ENCODE data around the gene PHF21A.
"Not testable (repeated sequence)": the region's sequence is repeated elsewhere in the genome, so short reads cannot be mapped to it uniquely, and the experiment has no call there.

Gene PHF21A

DNA sequence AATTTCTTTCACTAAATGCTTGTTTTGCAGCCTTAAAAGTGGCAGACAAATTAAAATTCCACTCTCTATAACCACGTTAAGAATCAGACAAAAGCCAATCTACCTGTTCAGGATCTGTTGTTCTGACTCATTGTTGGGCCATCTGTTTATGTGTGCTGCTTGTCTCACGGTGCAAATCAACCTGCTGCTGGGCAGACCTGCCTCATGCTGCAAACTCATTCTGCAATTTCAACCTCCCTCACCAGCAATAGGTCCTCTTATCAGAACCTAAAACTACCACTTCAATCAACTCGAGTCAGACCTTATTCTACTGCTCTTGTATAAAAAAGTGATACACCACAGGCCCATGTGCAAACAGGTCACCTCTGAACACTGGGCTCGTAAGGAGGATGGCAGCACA is 123.7 kb downstream of the PHF21A start:
- H3K27ac ChIP-seq (ENCODE audit: low read depth, low read length): no peak overlapping the region
- H3K27me3 ChIP-seq (ENCODE audit: control insufficient read depth in 1 of 2, insufficient read depth in 2 of 2, low read length in 2 of 2): no peaks in the 10 kb centered on the region
- no peaks in the 10 kb centered on the region for H3K36me3 ChIP-seq (ENCODE audit: insufficient read depth, low read length)
- H3K4me1 ChIP-seq (ENCODE audit: insufficient read depth, low read length): peaks cover 28% of the 10 kb centered on the region
- H3K9me3 ChIP-seq (ENCODE audit: low read length): no peaks in the 10 kb centered on the region
- H3K4me3 ChIP-seq (ENCODE audit: low read depth in 1 of 2, low read length in 2 of 2): no peak overlapping the region
- no peak overlapping the region for H3K9ac ChIP-seq (ENCODE audit: low read length)

- Histone ChIP-seq H3K9ac (ENCODE audit: low read length) (no peak overlapping the region), H3K36me3 (ENCODE audit: insufficient read depth, low read length) (no peaks in the 10 kb centered on the region), H3K27ac (ENCODE audit: low read depth, low read length) (no peak overlapping the region), H3K27me3 (ENCODE audit: control insufficient read depth in 1 of 2, insufficient read depth in 2 of 2, low read length in 2 of 2) (no peaks in the 10 kb centered on the region), H3K9me3 (ENCODE audit: low read length) (no peaks in the 10 kb centered on the region), H3K4me3 (ENCODE audit: low read depth in 1 of 2, low read length in 2 of 2) (no peak overlapping the region), H3K4me1 (ENCODE audit: insufficient read depth, low read length) (peaks cover 22% of the 10 kb centered on the region)
Observed at GRCh38 chr11:45995342-45995734, 125.9 kb downstream of the PHF21A start.

DNA sequence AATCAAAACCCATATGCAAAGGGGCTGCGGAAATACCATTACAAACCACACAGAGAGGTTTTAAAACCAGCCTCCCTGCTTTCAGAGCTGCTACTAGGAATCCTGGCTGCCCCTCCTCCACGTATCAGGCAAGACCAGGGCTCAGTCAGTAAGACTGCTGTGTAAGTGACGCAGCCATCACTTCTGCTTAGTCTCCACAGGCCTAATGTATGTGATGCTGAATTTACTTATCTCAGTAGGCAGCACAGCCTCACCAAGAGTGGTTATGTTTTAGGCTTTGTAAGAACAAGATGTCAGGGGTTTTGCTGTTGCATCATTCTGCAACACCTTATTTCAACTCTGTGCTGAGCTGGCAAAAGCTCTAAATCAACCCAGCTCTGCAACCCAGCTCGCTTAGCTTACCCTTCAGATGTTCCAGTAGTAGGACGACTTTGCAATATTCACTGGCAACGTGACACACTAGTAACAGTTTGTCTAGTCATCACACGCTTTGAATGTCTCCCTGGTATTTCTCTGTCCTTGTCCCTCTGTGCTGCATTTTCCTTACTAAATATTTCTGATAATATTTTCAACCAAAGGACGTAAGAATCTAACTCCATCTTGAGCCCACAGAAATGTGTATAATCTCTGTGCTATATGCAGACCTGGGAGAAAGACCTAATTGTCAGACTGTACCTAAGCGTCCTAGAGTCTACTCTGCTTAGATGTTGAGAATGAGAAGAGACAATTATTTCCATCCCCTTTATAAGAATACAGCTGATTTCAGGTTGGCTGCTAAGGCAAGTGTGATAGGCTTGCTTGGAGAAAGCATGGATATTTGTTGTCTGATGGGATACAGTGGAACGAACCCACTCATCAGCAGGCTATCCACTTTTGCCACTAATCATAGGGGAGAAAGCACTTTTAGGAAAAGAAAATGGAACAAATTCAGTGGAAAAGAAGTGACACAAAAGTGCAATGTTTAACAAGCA is 126.6 kb downstream of the PHF21A start:
- Histone ChIP-seq H3K9ac (ENCODE audit: low read length) (no peak overlapping the region), H3K27ac (ENCODE audit: low read depth, low read length) (no peak overlapping the region), H3K4me3 (ENCODE audit: low read depth in 1 of 2, low read length in 2 of 2) (no peak overlapping the region), H3K27me3 (ENCODE audit: control insufficient read depth in 1 of 2, insufficient read depth in 2 of 2, low read length in 2 of 2) (no peaks in the 10 kb centered on the region), H3K9me3 (ENCODE audit: low read length) (no peaks in the 10 kb centered on the region), H3K4me1 (ENCODE audit: insufficient read depth, low read length) (peaks cover 22% of the 10 kb centered on the region), H3K36me3 (ENCODE audit: insufficient read depth, low read length) (no peaks in the 10 kb centered on the region)

DNA sequence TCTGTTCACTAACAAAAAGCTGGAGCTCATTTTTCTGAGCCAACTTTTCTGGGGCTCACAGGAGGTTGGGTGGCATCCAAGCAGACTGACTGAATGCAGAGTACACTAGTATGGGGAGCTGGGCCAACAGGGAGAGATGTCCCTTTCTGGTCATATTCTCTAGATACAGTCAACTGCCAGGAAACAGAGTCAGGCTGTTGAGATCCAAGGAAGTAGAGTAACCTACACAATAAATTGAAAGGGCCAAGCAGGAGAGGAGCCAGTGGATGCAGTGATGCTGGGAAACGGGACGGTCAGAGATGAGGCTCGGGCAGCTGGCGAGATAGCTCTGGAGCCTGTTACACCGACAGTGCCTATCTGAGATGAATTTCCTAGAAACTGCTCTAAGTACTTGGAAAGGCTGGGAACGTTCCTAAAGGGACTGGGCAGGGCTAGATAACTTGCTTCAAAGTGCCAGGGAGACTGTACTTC is 127.7 kb downstream of the PHF21A start:
- Histone ChIP-seq H3K27ac (ENCODE audit: low read depth, low read length) (peak overlapping the region; percentile 48), H3K27me3 (ENCODE audit: control insufficient read depth in 1 of 2, insufficient read depth in 2 of 2, low read length in 2 of 2) (no peaks in the 10 kb centered on the region), H3K9ac (ENCODE audit: low read length) (no peak overlapping the region), H3K9me3 (ENCODE audit: low read length) (no peaks in the 10 kb centered on the region), H3K4me3 (ENCODE audit: low read depth in 1 of 2, low read length in 2 of 2) (no peak overlapping the region), H3K36me3 (ENCODE audit: insufficient read depth, low read length) (no peaks in the 10 kb centered on the region), H3K4me1 (ENCODE audit: insufficient read depth, low read length) (peaks cover 22% of the 10 kb centered on the region)

DNA sequence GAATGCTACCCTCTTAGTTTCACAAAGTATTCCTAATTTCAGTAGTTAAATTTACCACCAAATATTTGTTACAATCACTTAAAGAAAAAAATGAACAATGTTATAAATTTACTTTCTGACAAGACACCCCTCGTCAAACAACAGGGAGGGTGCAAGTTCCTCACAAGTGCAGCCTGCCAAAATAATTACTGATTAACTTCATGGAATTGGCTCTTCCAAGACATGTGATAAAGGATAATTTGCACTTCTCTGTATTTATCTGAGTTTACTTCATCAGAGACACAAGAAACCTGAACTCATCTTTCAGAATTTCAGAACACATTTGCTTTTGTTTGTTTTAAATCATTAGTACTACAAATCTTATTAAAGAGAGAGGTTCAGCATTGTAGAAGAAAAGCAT is 132.3 kb downstream of the PHF21A start:
- Histone ChIP-seq H3K27ac (ENCODE audit: low read depth, low read length) (no peak overlapping the region), H3K27me3 (ENCODE audit: control insufficient read depth in 1 of 2, insufficient read depth in 2 of 2, low read length in 2 of 2) (no peaks in the 10 kb centered on the region)

DNA sequence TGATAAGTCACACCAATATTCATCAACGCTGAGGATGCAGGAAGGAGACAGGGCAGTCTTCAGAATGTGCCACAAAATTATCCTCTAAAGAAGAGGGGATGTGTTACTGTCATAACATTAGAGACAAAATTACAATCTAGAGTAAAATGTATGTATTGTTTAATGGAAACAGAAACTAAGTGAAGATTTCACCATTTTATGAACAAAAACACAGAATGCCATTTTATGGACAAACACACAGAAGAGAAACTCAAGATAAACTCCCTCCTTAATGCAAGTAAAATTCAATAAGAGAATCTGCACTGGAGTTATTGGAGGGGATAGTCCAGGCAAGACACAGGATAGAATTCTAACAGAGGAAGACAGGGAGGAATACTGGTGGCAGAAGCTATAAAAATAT is 136.0 kb downstream of the PHF21A start:
- H3K9ac ChIP-seq (ENCODE audit: low read length): no peak overlapping the region
- no peak overlapping the region for H3K27ac ChIP-seq (ENCODE audit: low read depth, low read length)
- H3K9me3 ChIP-seq (ENCODE audit: low read length): no peaks in the 10 kb centered on the region
- no peak overlapping the region for H3K4me3 ChIP-seq (ENCODE audit: low read depth in 1 of 2, low read length in 2 of 2)
- H3K4me1 ChIP-seq (ENCODE audit: insufficient read depth, low read length): peaks cover 13% of the 10 kb centered on the region
- H3K36me3 ChIP-seq (ENCODE audit: insufficient read depth, low read length): no peaks in the 10 kb centered on the region
- H3K27me3 ChIP-seq (ENCODE audit: control insufficient read depth in 1 of 2, insufficient read depth in 2 of 2, low read length in 2 of 2): no peaks in the 10 kb centered on the region

More for the DNA sequence above, 132.3 kb downstream of the PHF21A start:
- peaks cover 9% of the 10 kb centered on the region for H3K4me1 ChIP-seq (ENCODE audit: insufficient read depth, low read length)
- no peaks in the 10 kb centered on the region for H3K36me3 ChIP-seq (ENCODE audit: insufficient read depth, low read length)
- no peak overlapping the region for H3K4me3 ChIP-seq (ENCODE audit: low read depth in 1 of 2, low read length in 2 of 2)
- no peak overlapping the region for H3K9ac ChIP-seq (ENCODE audit: low read length)
- H3K9me3 ChIP-seq (ENCODE audit: low read length): no peaks in the 10 kb centered on the region

DNA sequence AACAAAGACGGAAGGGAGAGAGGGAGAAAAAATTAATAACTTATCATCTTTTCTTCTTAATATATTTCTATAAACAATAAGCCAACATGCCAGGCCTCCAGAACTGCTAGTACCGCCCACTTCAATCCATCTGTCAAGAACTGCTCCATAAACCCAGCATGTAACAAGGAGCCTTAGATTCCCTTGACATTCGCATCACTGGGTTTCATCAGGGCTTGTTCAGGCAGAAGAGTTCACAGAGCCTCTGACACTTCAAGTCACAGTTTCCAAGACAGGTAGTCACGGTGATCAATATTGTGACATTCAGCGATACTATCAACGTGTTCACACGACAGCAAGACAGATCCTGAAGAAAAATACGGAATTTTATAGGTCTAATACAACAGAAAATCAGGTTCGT is 137.1 kb downstream of the PHF21A start:
- Histone ChIP-seq H3K9me3 (ENCODE audit: low read length) (no peaks in the 10 kb centered on the region), H3K4me1 (ENCODE audit: insufficient read depth, low read length) (peaks cover 13% of the 10 kb centered on the region), H3K9ac (ENCODE audit: low read length) (no peak overlapping the region), H3K27me3 (ENCODE audit: control insufficient read depth in 1 of 2, insufficient read depth in 2 of 2, low read length in 2 of 2) (no peaks in the 10 kb centered on the region), H3K36me3 (ENCODE audit: insufficient read depth, low read length) (peaks cover 7% of the 10 kb centered on the region), H3K27ac (ENCODE audit: low read depth, low read length) (no peak overlapping the region), H3K4me3 (ENCODE audit: low read depth in 1 of 2, low read length in 2 of 2) (no peak overlapping the region)

DNA sequence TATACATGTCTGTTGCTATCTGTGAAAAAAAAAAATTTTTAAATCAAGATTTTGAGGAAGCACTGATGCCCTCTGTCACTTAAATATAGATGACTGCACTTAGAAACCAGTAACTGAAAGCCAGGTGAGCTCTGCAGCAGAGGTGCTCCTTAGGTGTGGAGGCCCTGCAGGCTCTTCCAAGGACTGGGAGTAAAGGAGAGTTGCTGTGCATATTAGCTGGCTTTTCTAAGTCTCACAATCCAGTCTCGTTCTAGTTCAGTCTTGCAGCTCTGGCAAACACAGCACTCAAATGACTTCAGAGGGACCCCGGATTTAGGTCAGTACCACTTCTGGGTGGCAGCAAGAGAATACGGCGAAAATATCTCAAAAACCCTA is 137.8 kb downstream of the PHF21A start:
- Histone ChIP-seq H3K4me3 (ENCODE audit: low read depth in 1 of 2, low read length in 2 of 2) (no peak overlapping the region), H3K9me3 (ENCODE audit: low read length) (no peaks in the 10 kb centered on the region), H3K9ac (ENCODE audit: low read length) (no peak overlapping the region), H3K27ac (ENCODE audit: low read depth, low read length) (no peak overlapping the region), H3K36me3 (ENCODE audit: insufficient read depth, low read length) (peaks cover 14% of the 10 kb centered on the region), H3K27me3 (ENCODE audit: control insufficient read depth in 1 of 2, insufficient read depth in 2 of 2, low read length in 2 of 2) (no peaks in the 10 kb centered on the region), H3K4me1 (ENCODE audit: insufficient read depth, low read length) (peaks cover 13% of the 10 kb centered on the region)

DNA sequence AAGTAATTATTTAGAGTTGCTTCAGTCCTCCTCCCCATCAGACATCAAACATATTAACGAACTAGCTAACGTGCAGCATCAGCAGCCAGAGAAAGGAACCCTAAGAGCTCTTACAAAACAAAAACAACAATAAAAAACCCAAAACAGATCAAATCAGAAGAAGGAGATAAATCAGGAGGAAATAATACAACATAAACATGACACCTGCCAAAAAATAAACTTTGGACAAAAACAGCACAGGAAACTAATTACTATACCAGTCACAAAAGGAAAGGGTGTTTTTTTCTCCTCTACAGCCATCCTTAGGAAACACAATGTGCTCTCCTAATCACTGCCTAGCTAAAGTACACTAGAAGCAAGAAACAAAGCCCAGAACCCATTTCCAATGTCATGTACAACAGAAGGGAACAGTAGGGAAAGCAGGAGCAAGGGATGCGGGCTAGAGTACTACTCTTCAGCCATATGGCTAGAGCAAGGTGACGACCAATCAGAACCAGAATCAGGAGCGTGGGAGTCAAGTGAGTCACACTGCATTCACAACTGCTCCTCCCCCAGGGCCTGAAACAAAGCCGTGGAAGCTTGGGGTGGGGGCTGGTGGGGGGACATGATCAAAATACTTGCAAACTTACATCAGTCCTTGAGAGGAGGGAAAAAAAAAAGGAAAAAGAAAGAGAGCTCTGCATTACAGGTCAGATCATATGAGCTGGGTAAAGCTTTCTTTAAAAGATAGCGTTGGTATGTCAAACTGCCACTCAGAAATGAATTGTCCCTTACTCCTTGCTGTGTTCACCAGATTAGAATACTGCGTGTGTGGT is 138.4 kb downstream of the PHF21A start:
- no peaks in the 10 kb centered on the region for H3K9me3 ChIP-seq (ENCODE audit: low read length)
- H3K27me3 ChIP-seq (ENCODE audit: control insufficient read depth in 1 of 2, insufficient read depth in 2 of 2, low read length in 2 of 2): no peaks in the 10 kb centered on the region
- no peak overlapping the region for H3K4me3 ChIP-seq (ENCODE audit: low read depth in 1 of 2, low read length in 2 of 2)
- H3K36me3 ChIP-seq (ENCODE audit: insufficient read depth, low read length): peaks cover 18% of the 10 kb centered on the region
- peaks cover 13% of the 10 kb centered on the region for H3K4me1 ChIP-seq (ENCODE audit: insufficient read depth, low read length)
- no peak overlapping the region for H3K9ac ChIP-seq (ENCODE audit: low read length)
- no peak overlapping the region for H3K27ac ChIP-seq (ENCODE audit: low read depth, low read length)

DNA sequence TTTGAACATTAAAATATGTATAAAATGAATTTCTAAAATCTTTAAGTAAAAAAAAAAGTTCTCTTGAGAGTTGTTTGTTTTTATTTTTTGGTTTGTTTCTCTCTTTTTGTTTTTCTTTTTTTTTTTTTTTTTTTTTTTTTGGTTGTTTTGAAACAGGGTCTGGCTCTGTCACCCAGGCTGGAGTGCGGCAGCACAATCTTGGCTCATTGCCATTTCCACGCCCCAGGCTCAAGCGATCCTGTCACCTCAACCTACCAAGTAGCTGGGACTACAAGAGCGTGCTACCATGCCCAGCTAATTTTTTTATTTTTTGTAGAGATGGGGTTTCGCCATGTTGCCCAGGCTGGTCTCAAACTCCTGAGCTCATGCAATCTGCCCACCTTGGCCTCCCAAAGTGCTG is 139.4 kb downstream of the PHF21A start:
- not testable (repeated sequence) for H3K27ac ChIP-seq (ENCODE audit: low read depth, low read length); H3K27me3 ChIP-seq (ENCODE audit: control insufficient read depth in 1 of 2, insufficient read depth in 2 of 2, low read length in 2 of 2); H3K4me3 ChIP-seq (ENCODE audit: low read depth in 1 of 2, low read length in 2 of 2); H3K9me3 ChIP-seq (ENCODE audit: low read length); H3K9ac ChIP-seq (ENCODE audit: low read length)
- Histone ChIP-seq H3K36me3 (ENCODE audit: insufficient read depth, low read length) (peaks cover 24% of the 10 kb centered on the region), H3K4me1 (ENCODE audit: insufficient read depth, low read length) (peaks cover 13% of the 10 kb centered on the region)

DNA sequence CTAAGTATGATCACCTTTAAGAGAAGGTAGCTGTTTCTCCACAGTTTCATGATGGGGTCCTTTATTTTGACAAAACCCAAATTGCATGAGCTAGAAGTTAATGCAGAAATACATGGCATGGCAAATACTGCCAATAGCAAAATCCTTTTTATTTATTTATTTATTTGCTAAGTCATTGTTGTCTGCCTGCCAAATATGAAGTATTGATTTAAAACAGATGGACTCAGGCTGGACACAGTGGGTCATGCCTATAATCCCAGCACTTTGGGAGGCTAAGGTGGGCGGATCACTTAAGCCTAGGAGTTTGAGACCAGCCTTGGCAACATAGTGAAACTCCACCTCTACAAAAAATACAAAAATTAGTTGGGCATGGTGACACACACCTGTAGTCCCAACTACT is 146.4 kb downstream of the PHF21A start:
- Histone ChIP-seq H3K36me3 (ENCODE audit: insufficient read depth, low read length) (peaks cover 38% of the 10 kb centered on the region), H3K9me3 (ENCODE audit: low read length) (no peaks in the 10 kb centered on the region), H3K4me3 (ENCODE audit: low read depth in 1 of 2, low read length in 2 of 2) (no peak overlapping the region), H3K27me3 (ENCODE audit: control insufficient read depth in 1 of 2, insufficient read depth in 2 of 2, low read length in 2 of 2) (no peaks in the 10 kb centered on the region), H3K9ac (ENCODE audit: low read length) (no peak overlapping the region), H3K4me1 (ENCODE audit: insufficient read depth, low read length) (no peaks in the 10 kb centered on the region), H3K27ac (ENCODE audit: low read depth, low read length) (no peak overlapping the region)

All from muscle layer of colon (tissue), 2 donors.